Fibroblast of lung (primary cell): ENCODE data around the gene MBNL1. TPM values are rescaled to one million over a fixed set of nuclear protein-coding genes. Genes with fewer than 3 reads are reported as not detected.

Experiments
- DNase-seq, 2 donors: peaks; one replicate each; pipeline versions ENCODE4 v3.0.0 to v3.0.0-alpha.2; 2010; ENCODE audit warnings: low read depth in 2 of 2
- H2AFZ ChIP-seq: 2 replicates; pipeline ENCODE4 v1.5.1; 2012; ENCODE audit warnings: low read length, control low read depth, inconsistent platforms
- H3K27ac ChIP-seq: 2 replicates; pipeline ENCODE4 v1.5.1; 2011; ENCODE audit warnings: low read length, control low read depth; ENCODE audit not compliant: insufficient read depth
- H3K27me3 ChIP-seq: 2 replicates; pipeline ENCODE4 v1.5.1; 2011; ENCODE audit warnings: mild to moderate bottlenecking, low read length; ENCODE audit not compliant: control insufficient read depth, insufficient read depth
- H3K36me3 ChIP-seq: 2 replicates; pipeline ENCODE4 v1.5.1; 2011; ENCODE audit warnings: low read length; ENCODE audit not compliant: control insufficient read depth, insufficient read depth
- H3K4me1 ChIP-seq: 2 replicates; pipeline ENCODE4 v1.5.1; 2011; ENCODE audit warnings: low read length; ENCODE audit not compliant: control insufficient read depth, insufficient read depth; ENCODE audit errors: extremely low read depth
- H3K4me2 ChIP-seq: 2 replicates; pipeline ENCODE4 v1.5.1; 2011; ENCODE audit warnings: low read length, control low read depth; ENCODE audit not compliant: insufficient read depth; ENCODE audit errors: extremely low read depth
- H3K4me3 ChIP-seq, 4 experiments: fragments of 200-600 bp in 1 of 4; sonication (generic) in 1 of 4; replicated peaks in 1 of 4; 2 replicates each; pipeline ENCODE4 v1.5.1; 2011 to 2016; ENCODE audit warnings: low read length in 4 of 4, low read depth in 3 of 4, mild to moderate bottlenecking in 3 of 4, control low read depth in 2 of 4, inconsistent platforms in 1 of 4, mixed read lengths in 1 of 4; ENCODE audit not compliant: insufficient read depth in 1 of 4; ENCODE audit errors: control extremely low read depth in 1 of 4
- H3K79me2 ChIP-seq: 2 replicates; pipeline ENCODE4 v1.5.1; 2012; ENCODE audit warnings: mild to moderate bottlenecking, low read length, inconsistent platforms; ENCODE audit not compliant: control insufficient read depth, insufficient read depth
- H3K9ac ChIP-seq: 2 replicates; pipeline ENCODE4 v1.5.1; 2011; ENCODE audit warnings: mild to moderate bottlenecking, low read length, control low read depth; ENCODE audit not compliant: insufficient read depth
- H3K9me3 ChIP-seq: 2 replicates; pipeline ENCODE4 v1.5.1; 2012; ENCODE audit warnings: low read depth, low read length; ENCODE audit not compliant: control insufficient read depth, insufficient read depth
- H4K20me1 ChIP-seq: 2 replicates; pipeline ENCODE4 v1.5.1; 2011; ENCODE audit warnings: low read length; ENCODE audit not compliant: control insufficient read depth, insufficient read depth; ENCODE audit errors: extremely low read depth
- EZH2 ChIP-seq: IDR thresholded peaks from 2 replicates; pipeline ENCODE4 v1.5.1; 2012; ENCODE audit warnings: low read length, control low read depth, mild to moderate bottlenecking; ENCODE audit errors: missing control alignments
- polyA plus RNA-seq, 2 donors: library from polyadenylated mRNA; depleted of rRNA in 1 of 2; stranded (reverse) in 1 of 2; unstranded in 1 of 2; fragments of >200 nt; gene quantifications; 2 replicates each; pipeline ENCODE4 v1.2.1, GENCODE V29; 2011 to 2012; ENCODE audit warnings: missing spikeins in 1 of 2
- total RNA-seq: library from RNA; depleted of rRNA; stranded (reverse); fragments of >200 nt; gene quantifications from 2 replicates; pipeline ENCODE4 v1.2.1, GENCODE V29; 2014
- TF ChIP-seq, protein P1 (sequence below), 2 donors: IDR thresholded peaks in 1 of 2; conservative IDR thresholded peaks in 1 of 2; 1 replicate in 1 of 2; 2 replicates in 1 of 2; pipeline ENCODE4 v1.5.1; 2011 to 2012; ENCODE audit warnings: low read length in 2 of 2, control low read depth in 1 of 2, inconsistent platforms in 1 of 2, low read depth in 1 of 2, mild to moderate bottlenecking in 1 of 2

Gene MBNL1
- total and polyA plus RNA-seq, 2 donors (not counting 1 experiment from before 2014, with no cell fraction given): 150 to 213 TPM

DNA sequence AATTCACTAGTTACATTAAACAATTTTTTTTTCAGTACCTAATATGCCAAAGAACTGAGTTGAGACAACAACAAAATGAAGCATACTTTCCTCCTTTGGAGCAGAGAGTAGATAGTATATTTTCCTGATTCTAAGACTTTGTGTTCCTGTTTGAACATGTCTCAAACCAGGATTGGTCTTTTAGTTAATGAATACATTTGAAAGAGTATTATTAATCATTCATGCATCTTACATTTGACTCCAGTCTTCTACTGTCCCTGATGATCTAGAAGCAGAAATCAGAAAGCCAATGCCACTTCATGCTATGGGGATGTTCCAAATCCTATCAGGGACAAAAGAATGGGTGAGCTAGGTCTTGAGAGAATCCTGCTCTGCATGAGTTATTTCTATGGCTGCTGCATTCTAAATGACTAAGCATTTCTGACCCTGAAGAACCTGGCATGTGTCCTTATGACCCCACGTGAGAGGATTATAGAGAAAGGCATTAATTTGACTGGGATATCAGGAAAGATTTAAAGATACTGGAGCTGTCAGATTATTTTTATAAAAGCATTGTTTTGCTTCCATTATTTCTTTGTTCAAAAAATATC is 32.9 kb upstream of the MBNL1 start:
- no peak for TF ChIP-seq EZH2
- TF ChIP-seq, protein P1, sequence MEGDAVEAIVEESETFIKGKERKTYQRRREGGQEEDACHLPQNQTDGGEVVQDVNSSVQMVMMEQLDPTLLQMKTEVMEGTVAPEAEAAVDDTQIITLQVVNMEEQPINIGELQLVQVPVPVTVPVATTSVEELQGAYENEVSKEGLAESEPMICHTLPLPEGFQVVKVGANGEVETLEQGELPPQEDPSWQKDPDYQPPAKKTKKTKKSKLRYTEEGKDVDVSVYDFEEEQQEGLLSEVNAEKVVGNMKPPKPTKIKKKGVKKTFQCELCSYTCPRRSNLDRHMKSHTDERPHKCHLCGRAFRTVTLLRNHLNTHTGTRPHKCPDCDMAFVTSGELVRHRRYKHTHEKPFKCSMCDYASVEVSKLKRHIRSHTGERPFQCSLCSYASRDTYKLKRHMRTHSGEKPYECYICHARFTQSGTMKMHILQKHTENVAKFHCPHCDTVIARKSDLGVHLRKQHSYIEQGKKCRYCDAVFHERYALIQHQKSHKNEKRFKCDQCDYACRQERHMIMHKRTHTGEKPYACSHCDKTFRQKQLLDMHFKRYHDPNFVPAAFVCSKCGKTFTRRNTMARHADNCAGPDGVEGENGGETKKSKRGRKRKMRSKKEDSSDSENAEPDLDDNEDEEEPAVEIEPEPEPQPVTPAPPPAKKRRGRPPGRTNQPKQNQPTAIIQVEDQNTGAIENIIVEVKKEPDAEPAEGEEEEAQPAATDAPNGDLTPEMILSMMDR (conservative IDR thresholded peaks at IDR 0.05 in 1 of 2, IDR thresholded peaks at IDR 0.05 in 1 of 2; ENCODE audit: low read depth in 1 of 2, low read length in 2 of 2): no peak
- Histone ChIP-seq H3K36me3 (no peaks in the 10 kb centered on the region), H4K20me1 (no peaks in the 10 kb centered on the region), H3K4me3 (no peak overlapping the region), H3K4me1 (no peaks in the 10 kb centered on the region), H3K27ac (peak overlapping the region; percentile 10), H3K4me2 (peak overlapping the region; percentile 15), H3K9ac (no peak overlapping the region), H2AFZ (no peak overlapping the region), H3K27me3 (no peaks in the 10 kb centered on the region), H3K79me2 (no peaks in the 10 kb centered on the region), H3K9me3 (no peaks in the 10 kb centered on the region)
- DNase-seq: peak in 1 of 2 donors; percentile 51

DNA sequence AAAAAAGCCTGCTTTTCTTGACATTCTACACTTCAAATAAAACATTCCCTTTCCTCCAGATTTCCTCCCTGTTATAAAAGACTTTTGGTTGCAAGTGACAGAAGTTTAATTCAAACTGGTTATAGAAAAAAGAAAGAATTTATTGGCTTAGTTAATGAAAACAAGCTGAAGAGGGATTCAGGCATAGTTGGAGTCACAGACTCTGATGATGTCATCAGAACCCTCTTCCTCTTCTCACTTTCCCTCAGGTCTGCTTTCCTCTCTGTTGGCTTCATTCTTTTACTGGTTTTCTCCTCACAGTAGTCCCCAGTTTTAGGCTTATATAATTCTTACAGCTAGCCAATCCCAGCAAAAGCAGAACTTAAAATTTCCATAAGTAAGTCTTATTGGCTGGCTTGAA is 32.0 kb upstream of the MBNL1 start:
- no peaks in the 10 kb centered on the region for H3K36me3 ChIP-seq
- DNase-seq: peak in 1 of 2 donors; percentile 44
- H3K9ac ChIP-seq: no peak overlapping the region
- no peak overlapping the region for H2AFZ ChIP-seq
- H3K9me3 ChIP-seq: no peaks in the 10 kb centered on the region
- H3K27me3 ChIP-seq: no peaks in the 10 kb centered on the region
- no peaks in the 10 kb centered on the region for H3K79me2 ChIP-seq
- H4K20me1 ChIP-seq: no peaks in the 10 kb centered on the region
- no peak overlapping the region for H3K27ac ChIP-seq
- no peak overlapping the region for H3K4me3 ChIP-seq
- TF ChIP-seq, protein P1 (conservative IDR thresholded peaks at IDR 0.05 in 1 of 2, IDR thresholded peaks at IDR 0.05 in 1 of 2; ENCODE audit: low read depth in 1 of 2, low read length in 2 of 2): no peak
- no peak for TF ChIP-seq EZH2
- H3K4me2 ChIP-seq: no peak overlapping the region
- no peaks in the 10 kb centered on the region for H3K4me1 ChIP-seq

DNA sequence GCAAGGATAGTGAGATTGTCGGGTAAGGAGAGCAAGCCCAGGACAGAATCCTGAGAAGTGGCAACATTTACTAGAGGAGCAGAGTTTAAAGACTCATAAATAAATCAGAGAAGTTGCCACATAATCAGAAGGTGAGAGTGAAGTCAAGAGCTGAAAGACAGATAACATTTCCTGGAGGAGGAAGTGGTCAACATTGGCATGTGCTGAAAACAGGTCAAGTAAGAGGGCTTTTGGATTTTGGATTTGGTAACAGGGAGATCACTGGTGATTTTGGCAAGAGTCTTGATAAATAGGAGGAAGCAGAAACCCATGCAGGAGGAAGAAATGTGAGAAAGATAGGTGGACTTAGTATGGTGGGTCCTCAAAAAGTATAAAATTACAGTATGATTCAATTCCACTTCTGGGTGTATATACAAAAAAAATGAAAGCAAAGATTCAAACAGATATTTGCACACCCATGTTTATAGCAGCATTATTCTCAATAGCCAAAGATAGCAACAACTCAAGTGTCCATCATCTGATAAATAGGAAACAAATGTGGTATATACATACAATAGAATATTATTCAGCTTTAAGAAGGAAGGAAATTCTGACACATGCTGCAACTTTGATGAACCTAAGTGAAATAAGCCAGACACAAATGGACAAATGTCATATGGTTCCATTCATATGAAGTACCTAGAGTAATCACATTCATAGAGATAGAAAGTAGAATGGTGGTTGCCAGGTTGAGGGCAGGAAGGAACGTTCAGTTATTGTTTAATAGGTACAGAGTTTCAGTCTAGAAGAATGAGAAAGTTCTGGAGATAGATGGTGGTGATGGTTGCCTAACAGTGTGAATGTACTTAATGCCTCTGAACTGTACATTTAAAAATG is 27.3 kb upstream of the MBNL1 start:
- DNase-seq: peak in 1 of 2 donors; percentile 48

More for the DNA sequence above, 27.3 kb upstream of the MBNL1 start:
- Histone ChIP-seq H3K4me3 (no peak overlapping the region), H3K27me3 (no peaks in the 10 kb centered on the region), H3K9me3 (no peaks in the 10 kb centered on the region), H3K4me1 (no peaks in the 10 kb centered on the region), H2AFZ (no peak overlapping the region), H3K4me2 (no peak overlapping the region), H4K20me1 (no peaks in the 10 kb centered on the region), H3K9ac (no peak overlapping the region), H3K36me3 (no peaks in the 10 kb centered on the region), H3K27ac (no peak overlapping the region), H3K79me2 (no peaks in the 10 kb centered on the region)
- TF ChIP-seq, protein P1 (conservative IDR thresholded peaks at IDR 0.05 in 1 of 2, IDR thresholded peaks at IDR 0.05 in 1 of 2; ENCODE audit: low read depth in 1 of 2, low read length in 2 of 2): no peak
- no peak for TF ChIP-seq EZH2
